Fibroblast of villous mesenchyme (primary cell): Measurements from ENCODE around the gene CDK4. TPM values are rescaled to one million over a fixed set of nuclear protein-coding genes. Genes with fewer than 3 reads are reported as not detected.

Source experiments
- DNase-seq: peaks from one replicate; pipeline ENCODE4 v3.0.0-alpha.2; 2010; ENCODE audit warnings: low read depth
- H3K4me3 ChIP-seq: 2 replicates; pipeline ENCODE4 v1.5.1; 2011; ENCODE audit warnings: low read depth, mild to moderate bottlenecking, low read length
- CTCF ChIP-seq: IDR thresholded peaks from 2 replicates; pipeline ENCODE4 v1.5.1; 2012; ENCODE audit warnings: low read depth, mild to moderate bottlenecking, low read length; ENCODE audit not compliant: insufficient read depth
- total RNA-seq: library from RNA; depleted of rRNA; stranded (reverse); fragments of >200 nt; gene quantifications from 2 replicates; pipeline ENCODE4 v1.2.3, GENCODE V29; 2012

CDK4 gene
- total RNA-seq, 1 donor = 299 TPM

DNA sequence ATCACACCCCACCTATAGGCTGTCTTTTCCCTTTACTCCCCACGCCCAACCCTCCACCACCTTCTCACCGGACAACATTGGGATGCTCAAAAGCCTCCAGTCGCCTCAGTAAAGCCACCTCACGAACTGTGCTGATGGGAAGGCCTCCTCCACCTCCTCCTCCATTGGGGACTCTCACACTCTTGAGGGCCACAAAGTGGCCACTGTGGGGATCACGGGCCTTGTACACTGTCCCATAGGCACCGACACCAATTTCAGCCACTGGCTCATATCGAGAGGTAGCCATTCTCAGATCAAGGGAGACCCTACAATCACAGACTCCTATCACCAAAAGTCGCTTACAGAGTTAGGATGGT, 700 bp downstream of the CDK4 start:
- H3K4me3 ChIP-seq = peak overlapping the region; percentile 73
- DNase-seq = no peak
- no peak for TF ChIP-seq CTCF

GRCh38 chr12:57750561-57751431, 1.3 kb downstream of the CDK4 start:
- peak overlapping the region; percentile 73 for H3K4me3 ChIP-seq
- DNase-seq = no peak
- TF ChIP-seq CTCF = no peak

DNA sequence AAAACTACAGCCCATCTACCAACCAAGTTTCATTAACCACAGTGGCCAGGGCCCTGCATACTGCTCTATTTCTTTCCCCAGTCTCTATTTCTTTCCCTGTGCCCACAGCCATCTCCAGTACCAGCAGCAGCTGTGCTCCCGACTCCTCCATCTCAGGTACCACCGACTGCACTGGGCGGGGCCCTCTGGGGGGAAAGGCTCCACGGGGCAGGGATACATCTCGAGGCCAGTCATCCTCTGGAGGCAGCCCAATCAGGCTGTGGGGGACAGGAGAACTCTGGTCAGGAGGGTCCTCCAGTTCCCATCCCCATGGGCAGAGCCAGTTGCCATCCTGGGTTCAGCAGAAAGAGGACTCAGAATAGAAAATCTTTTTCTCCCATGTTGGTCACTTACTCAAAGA, 3.0 kb downstream of the CDK4 start:
- no peak for TF ChIP-seq CTCF
- DNase-seq = no peak

GRCh38 chr12:57746025-57746424, 6.1 kb downstream of the CDK4 start:
- TF ChIP-seq CTCF = no peak
- H3K4me3 ChIP-seq = peak overlapping the region; percentile 99
- no peak for DNase-seq

More for the DNA sequence above, 3.0 kb downstream of the CDK4 start:
- no peak overlapping the region for H3K4me3 ChIP-seq

DNA sequence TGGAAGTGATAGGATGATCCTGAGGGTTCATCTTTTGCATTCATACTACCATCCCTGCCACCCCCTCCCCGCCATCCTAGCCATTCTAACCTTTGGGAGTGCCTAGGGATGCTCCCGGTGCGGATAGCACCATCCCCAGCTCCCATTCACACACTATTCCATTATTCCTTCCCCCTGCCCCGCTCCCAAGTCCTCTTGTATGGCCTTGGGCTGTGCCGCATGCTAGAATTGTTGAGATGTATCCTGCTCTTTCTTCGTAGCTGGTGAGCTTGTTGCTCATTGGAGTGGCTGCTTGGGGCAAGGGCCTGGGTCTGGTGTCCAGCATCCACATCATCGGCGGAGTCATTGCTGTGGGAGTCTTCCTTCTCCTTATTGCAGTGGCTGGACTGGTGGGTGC, 6.6 kb downstream of the CDK4 start:
- H3K4me3 ChIP-seq = peak overlapping the region; percentile 99
- DNase-seq = no peak
- no peak for TF ChIP-seq CTCF

DNA sequence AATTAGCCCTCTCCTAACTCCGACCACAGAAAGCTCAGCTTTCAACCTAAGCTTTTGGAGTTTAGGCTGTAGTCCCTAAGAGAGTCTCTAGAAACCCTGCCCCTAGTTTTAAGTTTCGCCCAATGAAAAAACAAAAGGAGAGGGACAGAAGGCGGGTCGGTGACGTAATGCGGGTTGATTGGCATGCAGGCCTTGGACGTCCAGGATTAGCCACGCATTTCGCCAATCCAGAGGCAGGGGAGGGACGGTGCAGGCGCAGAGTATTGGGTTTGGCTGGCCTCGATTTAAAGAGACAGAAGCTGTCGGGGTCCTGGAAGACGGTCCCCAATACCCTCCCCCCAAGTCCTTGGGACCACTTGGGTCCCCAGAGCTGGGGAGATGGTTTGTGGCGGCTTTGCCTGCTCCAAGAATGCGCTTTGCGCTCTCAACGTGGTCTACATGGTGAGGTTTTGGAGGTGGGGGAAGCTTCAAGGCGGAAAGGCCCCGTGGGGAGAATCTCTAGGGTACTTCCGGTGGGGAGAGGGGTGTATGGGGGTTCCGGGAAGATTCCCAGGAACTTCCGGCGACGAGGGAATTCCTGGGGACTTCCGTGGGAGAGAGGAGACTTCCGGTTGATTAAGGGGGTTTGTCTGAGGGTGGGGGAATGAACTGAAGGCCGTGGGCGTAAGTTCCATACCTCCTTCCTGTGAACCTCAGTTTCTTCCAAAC, 7.2 kb downstream of the CDK4 start, which contains the start of gene TSPAN31:
Gene TSPAN31 (plus strand): TSS at position 263 of the 708 bp plus-strand sequence. CDS start 116 bp downstream, at position 379.
- H3K4me3 ChIP-seq = peak within 1 kb of the TSS; percentile 99
- TF ChIP-seq CTCF = no peak
- DNase-seq = peak; percentile 99
